GM13977 (cell line): ENCODE data around the gene DPP8.
"Not testable (repeated sequence)": the region's sequence is repeated elsewhere in the genome, so short reads cannot be mapped to it uniquely, and the experiment has no call there.

Experiments used
- DNase-seq: peaks from one replicate; pipeline ENCODE4 v3.0.0; 2012; ENCODE audit warnings: low spot score
- in situ Hi-C: fragments of 300-500 bp; cut with MboI; formaldehyde crosslinking; loops from one replicate; pipeline ENCODE4 v1.12.0; 2022; ENCODE audit warnings: low sequenced_read_pairs, low pct_unique_long_range_greater_than_20kb, mixed read lengths, inconsistent platforms; ENCODE audit not compliant: unreplicated experiment
- TF ChIP-seq, protein P1 (sequence below): IDR thresholded peaks from 2 replicates; pipeline ENCODE4 v1.5.1; 2012; ENCODE audit warnings: mild to moderate bottlenecking, control low read depth; ENCODE audit not compliant: insufficient read depth; ENCODE audit errors: extremely low read depth, missing control alignments

Gene DPP8

DNA sequence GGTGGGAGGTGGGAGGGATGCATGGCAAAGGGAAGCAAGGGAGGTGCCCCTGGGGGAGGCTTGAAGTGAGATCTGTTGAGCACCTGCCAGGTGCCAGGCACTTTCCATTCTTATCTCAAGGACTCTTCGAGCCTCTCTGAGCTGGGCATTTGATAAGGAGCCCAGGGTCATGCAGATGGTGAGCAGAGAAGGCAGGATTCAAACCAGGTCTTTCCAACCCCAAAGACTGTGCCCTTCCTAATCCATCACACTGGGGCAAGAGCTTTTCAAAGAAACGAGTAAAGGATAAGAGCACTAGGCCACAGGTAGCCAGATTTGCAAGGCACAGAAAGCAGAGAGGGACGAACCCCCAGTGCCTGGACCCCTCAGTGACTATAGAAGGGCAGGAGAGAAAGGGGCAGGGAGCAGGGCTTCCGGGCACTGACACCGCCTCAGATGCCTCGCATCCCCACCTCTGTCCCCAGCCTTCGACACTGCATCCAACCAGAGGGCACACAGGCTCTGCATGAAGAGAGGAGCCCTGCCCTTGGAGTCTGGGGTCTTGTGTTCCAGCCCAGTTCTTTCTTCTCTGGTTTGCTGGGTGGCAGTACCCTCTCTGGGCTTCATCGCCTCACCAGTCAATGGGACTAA lies 115.8 kb downstream of the DPP8 start:
- in situ Hi-C loops, result no loop called here
- DNase-seq, result no peak
- TF ChIP-seq, protein P1, sequence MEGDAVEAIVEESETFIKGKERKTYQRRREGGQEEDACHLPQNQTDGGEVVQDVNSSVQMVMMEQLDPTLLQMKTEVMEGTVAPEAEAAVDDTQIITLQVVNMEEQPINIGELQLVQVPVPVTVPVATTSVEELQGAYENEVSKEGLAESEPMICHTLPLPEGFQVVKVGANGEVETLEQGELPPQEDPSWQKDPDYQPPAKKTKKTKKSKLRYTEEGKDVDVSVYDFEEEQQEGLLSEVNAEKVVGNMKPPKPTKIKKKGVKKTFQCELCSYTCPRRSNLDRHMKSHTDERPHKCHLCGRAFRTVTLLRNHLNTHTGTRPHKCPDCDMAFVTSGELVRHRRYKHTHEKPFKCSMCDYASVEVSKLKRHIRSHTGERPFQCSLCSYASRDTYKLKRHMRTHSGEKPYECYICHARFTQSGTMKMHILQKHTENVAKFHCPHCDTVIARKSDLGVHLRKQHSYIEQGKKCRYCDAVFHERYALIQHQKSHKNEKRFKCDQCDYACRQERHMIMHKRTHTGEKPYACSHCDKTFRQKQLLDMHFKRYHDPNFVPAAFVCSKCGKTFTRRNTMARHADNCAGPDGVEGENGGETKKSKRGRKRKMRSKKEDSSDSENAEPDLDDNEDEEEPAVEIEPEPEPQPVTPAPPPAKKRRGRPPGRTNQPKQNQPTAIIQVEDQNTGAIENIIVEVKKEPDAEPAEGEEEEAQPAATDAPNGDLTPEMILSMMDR, result no peak

DNA sequence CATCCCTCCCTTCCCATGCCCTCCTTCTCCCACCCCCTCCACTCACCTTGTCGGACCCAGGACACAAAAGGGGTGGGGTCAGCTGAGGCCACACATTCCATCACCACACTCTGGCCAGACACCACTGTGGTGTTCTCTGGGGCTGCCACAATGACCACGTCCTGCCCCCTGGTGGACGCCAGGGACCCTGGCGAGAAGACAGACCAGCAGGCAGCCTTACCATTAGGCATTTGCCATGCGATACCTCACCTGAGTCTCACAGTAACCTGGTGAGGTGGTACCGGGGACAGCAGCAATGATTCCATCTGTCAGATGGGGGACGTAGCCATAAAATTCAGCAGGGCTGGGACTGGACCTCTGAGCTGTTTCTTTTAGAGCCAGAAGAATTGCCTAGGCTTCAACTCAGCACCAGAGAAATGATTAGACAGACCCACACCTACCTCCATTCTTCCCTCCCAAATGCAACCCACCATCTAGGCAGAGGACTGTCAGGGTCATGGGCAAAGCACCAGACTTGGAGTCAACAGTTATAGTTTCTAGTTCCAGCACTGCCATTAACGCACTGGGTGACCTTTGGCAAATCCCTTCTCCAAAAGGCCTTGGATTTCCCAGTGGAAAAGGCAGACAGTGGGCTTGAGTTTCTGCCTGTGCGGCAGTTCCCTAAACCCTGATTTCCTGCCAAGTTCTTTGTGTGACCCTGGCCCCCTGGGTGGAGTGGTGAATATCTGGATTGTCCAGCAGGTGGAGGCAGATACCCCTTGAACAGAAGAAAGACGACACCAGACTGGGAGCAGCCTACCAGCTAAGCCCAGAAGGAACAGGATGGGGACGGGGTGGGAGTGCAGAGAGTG lies 116.5 kb downstream of the DPP8 start:
- in situ Hi-C loops, result no loop called here
- TF ChIP-seq, protein P1, result peak; percentile 88
- DNase-seq, result peak; percentile 88

- DNase-seq, result no peak
- in situ Hi-C loops, result no loop called here
- TF ChIP-seq, protein P1, result no peak
These were observed 117.5 kb downstream of the DPP8 start for GRCh38 chr15:65399997-65400396.

GRCh38 chr15:65399001-65399706 lies 118.3 kb downstream of the DPP8 start:
- no peak for DNase-seq
- TF ChIP-seq, protein P1, result no peak
- in situ Hi-C loops, result no loop called here

DNA sequence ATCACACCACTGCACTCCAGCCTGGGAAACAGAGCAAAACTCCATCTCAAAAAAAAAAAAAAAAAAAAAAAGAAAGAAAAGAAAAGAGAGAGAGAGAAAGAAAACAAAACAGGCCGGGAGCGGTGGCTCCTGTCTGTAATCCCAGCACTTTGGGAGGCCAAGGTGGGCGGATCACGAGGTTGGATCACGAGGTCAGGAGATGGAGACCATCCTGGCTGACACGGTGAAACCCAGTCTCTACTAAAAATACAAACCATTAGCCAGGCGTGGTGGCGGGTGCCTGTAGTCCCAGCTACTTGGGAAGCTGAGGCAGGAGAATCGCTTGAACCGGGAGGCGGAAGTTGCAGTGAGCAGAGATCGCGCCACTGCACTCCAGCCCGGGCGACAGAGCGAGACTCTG lies 119.0 kb downstream of the DPP8 start:
- DNase-seq, in situ Hi-C loops: not testable (repeated sequence)

- no peak for DNase-seq
- in situ Hi-C loops, result no loop called here
- TF ChIP-seq, protein P1, result no peak
These were observed 120.5 kb downstream of the DPP8 start for GRCh38 chr15:65396965-65397317.
